Activated naive CD4-positive, alpha-beta T cell treated with anti-CD3 and anti-CD28 coated beads for 36 hours (primary cell): ENCODE results near the gene DNLZ. TPM values are rescaled to one million over a fixed set of nuclear protein-coding genes. Genes with fewer than 3 reads are reported as not detected.

Experiments
- CTCF ChIA-PET: fragments of 350-600 bp; sonication (Branson Sonifier 250); formaldehyde crosslinking; loops from one replicate; lab custom pipeline; 2021; ENCODE audit warnings: antibody characterized with exemption; lab: Charles Lee
- DNase-seq: peaks from one replicate; pipeline ENCODE4 v3.0.0-alpha.2; 2020
- H3K27ac Mint-ChIP-seq: one replicate; pipeline ENCODE4 v1.8.0; 2021; ENCODE audit warnings: mild to moderate bottlenecking, mixed read lengths
- H3K27me3 Mint-ChIP-seq: one replicate; pipeline ENCODE4 v1.8.0; 2021; ENCODE audit warnings: low read depth, mixed read lengths
- H3K36me3 Mint-ChIP-seq: one replicate; pipeline ENCODE4 v1.8.0; 2021; ENCODE audit warnings: low read depth, mixed read lengths
- H3K4me1 Mint-ChIP-seq: one replicate; pipeline ENCODE4 v1.8.0; 2021; ENCODE audit warnings: low read depth, mixed read lengths
- H3K4me3 Mint-ChIP-seq: one replicate; pipeline ENCODE4 v1.8.0; 2021; ENCODE audit warnings: mild to moderate bottlenecking, moderate library complexity, mixed read lengths
- H3K9me3 Mint-ChIP-seq: one replicate; pipeline ENCODE4 v1.8.0; 2021; ENCODE audit warnings: mixed read lengths
- intact Hi-C: fragments of 100-400 bp; cut with micrococcal nuclease; formaldehyde crosslinking; loops from one replicate; pipeline ENCODE4 v1.15.1; 2023
- total RNA-seq, 2 experiments: library from RNA; stranded (reverse); gene quantifications; one replicate each; pipeline ENCODE4 v1.2.3, GENCODE V29; 2021

The DNLZ gene
- total RNA-seq, 2 experiments from 2014 or later: 9.9 to 12.0 TPM

DNA sequence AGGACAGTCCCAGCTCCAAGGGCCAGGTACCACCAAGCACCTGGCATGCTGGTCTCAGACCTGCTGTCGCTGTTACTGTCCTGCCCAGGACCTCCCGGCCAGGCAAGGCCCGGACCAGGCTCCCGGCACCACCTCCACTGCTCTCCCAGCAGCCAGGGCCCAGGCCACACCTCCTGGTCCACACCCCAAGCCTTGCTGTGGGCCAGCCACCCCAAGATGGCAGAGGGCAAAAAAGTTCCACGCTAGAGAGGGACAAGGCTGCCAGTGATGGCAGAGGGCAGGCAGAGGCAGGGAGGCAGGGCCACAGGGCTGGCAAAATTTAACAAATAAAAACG is 1.1 kb downstream of the DNLZ start:
- H3K4me3 Mint-ChIP-seq: peak overlapping the region; percentile 84
- CTCF ChIA-PET: interaction anchor here (0.7 to 1.4 kb wide), 5 partner anchors 18 to 186 kb away, joined by 3 to 6 read pairs (median 3); no protein-coding TSS in a partner anchor
- H3K27ac Mint-ChIP-seq: peak overlapping the region; percentile 21
- no peak for DNase-seq
- H3K36me3 Mint-ChIP-seq: no peaks in the 10 kb centered on the region
- H3K27me3 Mint-ChIP-seq: no peaks in the 10 kb centered on the region
- H3K4me1 Mint-ChIP-seq: peaks cover 5% of the 10 kb centered on the region
- intact Hi-C loops: loop anchor here (2.0 kb wide), 2 partner anchors 182 to 456 kb away; partner anchors contain the start of gene CAMSAP1
- no peaks in the 10 kb centered on the region for H3K9me3 Mint-ChIP-seq

DNA sequence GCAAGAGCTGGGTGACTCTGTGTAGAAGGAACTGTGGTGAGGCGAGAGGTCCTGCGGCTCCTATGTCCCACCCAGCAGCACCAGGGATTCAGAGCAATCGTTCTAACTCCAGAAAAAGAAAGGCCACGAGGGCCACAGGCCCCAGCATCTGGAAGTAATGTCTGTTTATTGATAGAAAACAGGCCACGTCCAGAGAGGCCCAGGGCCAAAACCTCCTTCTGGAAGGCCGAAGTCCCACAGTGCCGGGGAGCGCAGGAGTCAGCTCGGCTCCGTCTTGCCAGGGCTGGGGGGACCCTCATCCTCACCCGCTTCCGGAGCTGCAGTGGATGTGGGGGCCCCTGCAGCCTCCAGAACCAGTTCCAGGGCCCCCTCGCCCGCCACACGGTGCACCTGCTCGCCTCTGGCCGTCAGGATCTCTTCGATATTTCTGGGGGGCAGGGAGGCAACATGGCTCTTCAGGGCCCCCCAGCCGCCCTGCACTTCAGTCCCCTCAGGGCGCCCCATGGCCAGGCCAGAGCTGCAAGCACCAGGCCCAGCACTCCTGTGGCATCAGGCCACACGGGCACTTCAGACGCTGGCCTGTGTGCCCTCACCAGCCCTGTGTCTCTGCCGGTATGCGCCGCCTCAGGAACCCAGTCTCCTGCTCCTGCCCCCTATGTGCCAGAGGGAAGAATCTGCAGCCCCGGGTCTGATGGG is 1.6 kb downstream of the DNLZ start:
- Mint-ChIP-seq H3K4me3 (no peak overlapping the region), H3K27ac (no peak overlapping the region)
- intact Hi-C loops: loop anchor here (2.0 kb wide), 2 partner anchors 183 to 455 kb away; partner anchors contain the start of gene CAMSAP1

DNA sequence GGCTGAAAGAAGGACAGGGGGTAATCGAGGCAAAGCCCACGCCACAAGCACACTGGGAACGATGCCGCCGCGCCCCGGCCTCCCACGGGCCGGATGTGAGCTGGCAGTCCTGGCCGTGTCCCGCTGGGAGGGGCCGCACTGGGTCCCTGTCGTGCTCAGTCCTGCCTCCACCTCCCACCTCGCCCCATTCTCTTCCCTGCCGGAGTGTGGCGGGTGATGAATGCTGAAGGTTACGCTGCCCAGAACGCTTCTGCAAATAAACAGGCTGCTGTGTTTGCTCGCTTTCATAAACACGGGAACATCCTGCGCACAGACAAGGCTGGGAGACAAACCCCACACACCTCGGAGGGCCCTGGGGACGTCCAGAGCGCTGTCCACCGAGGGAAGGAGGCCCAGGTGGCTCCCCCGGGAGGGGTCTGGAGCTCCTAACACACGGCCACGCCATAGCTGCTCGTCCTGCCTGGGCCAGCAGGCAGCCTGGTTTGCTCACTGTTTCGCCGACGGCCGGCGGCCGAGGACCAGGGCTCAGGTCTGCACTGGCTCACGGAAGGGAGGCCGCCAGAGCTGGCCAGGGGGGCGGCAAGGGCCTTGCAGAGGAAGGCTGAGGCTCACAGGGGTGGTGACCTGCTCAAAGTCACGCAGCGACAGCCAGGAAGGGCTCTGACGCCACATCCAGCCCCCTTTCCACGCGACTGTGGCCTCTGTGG is 2.3 kb downstream of the DNLZ start:
- no peak overlapping the region for H3K27ac Mint-ChIP-seq
- DNase-seq: no peak
- H3K4me1 Mint-ChIP-seq: peaks cover 5% of the 10 kb centered on the region
- H3K27me3 Mint-ChIP-seq: no peaks in the 10 kb centered on the region
- H3K36me3 Mint-ChIP-seq: no peaks in the 10 kb centered on the region
- intact Hi-C loops: no loop called here
- H3K4me3 Mint-ChIP-seq: no peak overlapping the region
- no peaks in the 10 kb centered on the region for H3K9me3 Mint-ChIP-seq
- CTCF ChIA-PET: no interaction called here

More for the DNA sequence above, 1.6 kb downstream of the DNLZ start:
- no peaks in the 10 kb centered on the region for H3K9me3 Mint-ChIP-seq
- H3K4me1 Mint-ChIP-seq: peaks cover 5% of the 10 kb centered on the region
- CTCF ChIA-PET: interaction anchor here (1.1 kb wide), 1 partner anchor 23 kb away, joined by 3 read pairs; no protein-coding TSS in a partner anchor
- no peak for DNase-seq
- no peaks in the 10 kb centered on the region for H3K36me3 Mint-ChIP-seq
- H3K27me3 Mint-ChIP-seq: no peaks in the 10 kb centered on the region

DNA sequence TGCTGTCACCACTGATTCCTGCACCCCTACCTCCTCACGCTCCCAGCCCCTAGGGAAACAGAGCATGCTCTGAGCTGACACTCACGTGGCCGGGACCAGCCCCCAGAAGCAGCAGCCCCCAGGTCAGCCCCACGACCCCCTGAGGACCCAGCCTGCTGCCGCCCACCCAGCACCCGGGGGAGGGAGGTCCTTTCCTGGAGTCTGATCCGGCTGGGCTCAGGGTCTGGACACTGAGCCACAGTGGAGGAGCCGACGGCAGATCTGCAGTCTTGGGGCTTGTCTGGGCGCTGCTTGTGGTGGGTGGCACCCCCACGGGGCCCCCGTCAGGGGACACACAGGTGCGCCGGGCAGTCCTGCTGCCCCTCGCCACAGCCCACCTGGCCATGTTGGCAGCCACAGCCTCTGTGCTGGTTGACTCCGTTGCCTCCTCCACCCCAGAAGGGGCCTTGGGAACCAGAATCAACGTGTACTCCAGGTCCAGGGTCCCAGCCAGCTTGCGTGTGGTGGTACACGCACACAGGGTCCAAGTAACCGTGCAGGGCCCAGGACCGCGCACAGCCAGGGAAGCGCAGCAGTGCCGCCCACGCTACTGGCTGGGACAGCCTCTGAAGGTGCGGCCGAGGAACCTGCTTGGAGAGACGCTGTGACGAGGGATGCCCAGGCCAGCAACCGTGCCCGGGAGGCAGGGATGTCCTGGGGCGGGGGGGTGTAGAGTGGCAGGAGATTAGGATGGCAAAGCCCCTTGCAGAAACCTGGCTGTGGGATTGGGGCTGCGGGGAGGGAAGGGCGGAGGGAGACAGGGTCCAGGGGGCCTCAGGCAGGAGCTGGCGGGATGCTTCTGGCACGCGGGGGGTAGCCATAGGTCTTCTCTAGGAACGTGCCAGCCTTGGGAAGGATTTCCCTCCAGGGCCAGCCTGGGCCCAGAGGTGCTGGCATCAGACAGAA is 3.5 kb downstream of the DNLZ start:
- H3K27me3 Mint-ChIP-seq: no peaks in the 10 kb centered on the region
- DNase-seq: no peak
- no peaks in the 10 kb centered on the region for H3K36me3 Mint-ChIP-seq
- CTCF ChIA-PET: no interaction called here
- intact Hi-C loops: no loop called here
- peaks cover 5% of the 10 kb centered on the region for H3K4me1 Mint-ChIP-seq
- no peaks in the 10 kb centered on the region for H3K9me3 Mint-ChIP-seq
- H3K4me3 Mint-ChIP-seq: no peak overlapping the region
- H3K27ac Mint-ChIP-seq: no peak overlapping the region

DNA sequence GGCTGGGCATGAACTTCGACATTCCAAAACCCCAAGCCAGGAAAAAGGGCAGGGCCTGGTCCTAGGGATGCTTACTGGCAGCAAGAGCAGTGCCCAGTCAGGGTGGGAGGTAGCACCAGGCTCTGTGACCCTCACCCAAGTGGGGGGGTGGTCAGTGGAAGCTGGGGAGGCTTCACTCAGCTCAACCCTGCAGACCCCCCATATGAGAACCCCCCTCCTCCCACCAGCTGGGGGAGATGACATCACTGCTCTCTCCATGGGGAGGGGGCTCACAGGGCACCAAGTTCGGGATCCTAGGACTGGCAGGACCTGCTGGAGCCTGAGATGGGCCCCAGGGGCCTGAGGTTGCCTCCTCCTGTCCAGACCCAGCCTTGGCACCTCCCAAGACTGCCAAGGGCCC is 4.7 kb downstream of the DNLZ start:
- CTCF ChIA-PET: no interaction called here
- intact Hi-C loops: no loop called here

DNA sequence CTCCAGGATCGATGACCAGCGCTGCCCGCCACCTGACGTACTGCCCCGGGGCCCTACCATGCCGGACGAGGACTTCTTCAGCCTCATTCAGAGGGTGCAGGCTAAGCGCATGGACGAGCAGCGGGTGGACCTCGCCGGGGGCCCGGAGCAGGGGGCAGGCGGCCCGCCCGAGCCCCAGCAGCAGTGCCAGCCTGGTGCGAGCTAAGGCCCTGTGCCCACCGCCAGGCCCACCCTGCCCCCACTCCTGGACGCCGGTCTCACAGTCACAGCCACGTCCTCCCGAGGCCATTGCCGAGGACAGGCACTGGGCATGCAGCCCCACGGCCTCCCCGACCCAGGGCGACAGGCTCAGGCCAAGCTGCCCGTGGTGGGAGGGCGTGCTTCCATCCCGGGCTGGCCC is 5.5 kb downstream of the DNLZ start:
- CTCF ChIA-PET: no interaction called here
- Mint-ChIP-seq H3K27me3 (no peaks in the 10 kb centered on the region), H3K4me1 (peaks cover 4% of the 10 kb centered on the region), H3K36me3 (no peaks in the 10 kb centered on the region), H3K4me3 (no peak overlapping the region), H3K9me3 (no peaks in the 10 kb centered on the region), H3K27ac (no peak overlapping the region)
- no peak for DNase-seq
- intact Hi-C loops: no loop called here

More for the DNA sequence above, 4.7 kb downstream of the DNLZ start:
- H3K9me3 Mint-ChIP-seq: no peaks in the 10 kb centered on the region
- no peak for DNase-seq
- peaks cover 4% of the 10 kb centered on the region for H3K4me1 Mint-ChIP-seq
- no peak overlapping the region for H3K27ac Mint-ChIP-seq
- no peak overlapping the region for H3K4me3 Mint-ChIP-seq
- H3K27me3 Mint-ChIP-seq: no peaks in the 10 kb centered on the region
- no peaks in the 10 kb centered on the region for H3K36me3 Mint-ChIP-seq

DNA sequence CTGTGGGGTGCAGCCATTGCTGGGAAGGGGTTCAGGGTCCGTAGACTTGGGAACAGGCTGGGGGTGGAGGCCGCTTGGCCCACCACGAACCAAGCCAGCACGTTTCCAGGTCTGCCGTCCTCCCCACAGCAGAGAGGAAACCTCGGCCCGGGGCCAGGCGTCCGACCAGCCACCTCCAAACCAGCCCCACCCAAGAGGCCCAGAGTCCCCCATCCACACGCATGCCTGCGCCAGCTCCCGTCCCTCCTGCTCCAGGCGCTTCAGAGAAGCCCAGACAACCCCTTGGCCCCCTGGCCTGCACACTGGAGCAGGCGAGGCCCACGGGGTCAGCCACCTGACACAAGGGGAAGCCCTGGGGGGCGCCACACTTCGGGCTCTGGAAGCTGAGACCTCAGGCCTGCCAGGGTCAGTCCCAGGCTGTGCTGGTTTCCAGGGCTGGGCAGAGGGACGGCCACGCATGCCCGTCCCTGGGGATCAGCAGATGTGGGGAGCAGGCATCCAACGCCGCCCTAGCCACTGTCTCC is 6.3 kb downstream of the DNLZ start:
- CTCF ChIA-PET: no interaction called here

DNA sequence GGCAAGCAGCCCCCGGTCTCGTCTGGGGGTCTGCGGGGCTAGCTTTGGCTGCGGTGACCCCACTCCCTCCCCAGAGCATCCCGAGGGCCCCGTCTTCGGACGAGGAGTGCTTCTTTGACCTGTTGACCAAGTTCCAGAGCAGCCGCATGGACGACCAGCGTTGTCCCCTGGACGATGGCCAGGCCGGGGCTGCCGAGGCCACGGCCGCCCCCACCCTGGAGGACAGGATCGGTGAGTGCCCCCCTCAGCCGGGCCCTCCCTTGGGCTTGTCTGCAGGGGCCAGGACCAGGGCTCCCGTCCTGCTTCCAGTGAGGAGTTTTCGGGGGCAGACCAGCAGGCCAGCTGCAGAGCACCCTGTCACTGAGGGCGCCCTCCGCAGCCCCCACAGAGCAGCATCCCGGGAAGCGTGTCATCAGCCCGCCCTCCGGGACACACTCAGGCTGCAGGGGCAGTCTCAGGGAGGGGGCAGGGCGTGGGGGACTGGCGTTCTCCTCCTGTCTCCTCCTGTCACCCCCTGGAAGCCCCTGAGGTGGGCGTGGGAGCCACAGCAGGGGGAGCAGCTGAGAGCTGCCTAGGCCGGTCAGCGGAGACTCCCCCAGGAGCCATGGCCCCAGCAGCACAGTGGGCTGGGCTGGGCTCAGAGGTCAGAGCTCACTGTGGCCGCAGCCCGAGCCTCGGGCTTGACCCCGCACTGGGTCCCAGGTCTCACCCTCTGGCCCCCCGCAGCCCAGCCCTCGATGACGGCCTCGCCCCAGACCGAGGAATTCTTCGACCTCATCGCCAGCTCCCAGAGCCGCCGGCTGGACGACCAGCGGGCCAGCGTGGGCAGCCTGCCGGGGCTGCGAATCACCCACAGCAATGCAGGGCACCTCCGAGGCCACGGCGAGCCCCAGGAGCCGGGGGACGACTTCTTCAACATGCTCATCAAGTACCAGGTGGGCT is 7.7 kb downstream of the DNLZ start:
- CTCF ChIA-PET: no interaction called here
- H3K4me1 Mint-ChIP-seq: no peaks in the 10 kb centered on the region
- no peak overlapping the region for H3K27ac Mint-ChIP-seq
- H3K27me3 Mint-ChIP-seq: no peaks in the 10 kb centered on the region
- H3K9me3 Mint-ChIP-seq: no peaks in the 10 kb centered on the region
- no peak for DNase-seq
- intact Hi-C loops: no loop called here
- no peak overlapping the region for H3K4me3 Mint-ChIP-seq
- H3K36me3 Mint-ChIP-seq: no peaks in the 10 kb centered on the region

More for the DNA sequence above, 6.3 kb downstream of the DNLZ start:
- Mint-ChIP-seq H3K4me3 (no peak overlapping the region), H3K27me3 (no peaks in the 10 kb centered on the region), H3K9me3 (no peaks in the 10 kb centered on the region), H3K4me1 (no peaks in the 10 kb centered on the region), H3K27ac (no peak overlapping the region), H3K36me3 (no peaks in the 10 kb centered on the region)
- intact Hi-C loops: no loop called here
- no peak for DNase-seq

DNA sequence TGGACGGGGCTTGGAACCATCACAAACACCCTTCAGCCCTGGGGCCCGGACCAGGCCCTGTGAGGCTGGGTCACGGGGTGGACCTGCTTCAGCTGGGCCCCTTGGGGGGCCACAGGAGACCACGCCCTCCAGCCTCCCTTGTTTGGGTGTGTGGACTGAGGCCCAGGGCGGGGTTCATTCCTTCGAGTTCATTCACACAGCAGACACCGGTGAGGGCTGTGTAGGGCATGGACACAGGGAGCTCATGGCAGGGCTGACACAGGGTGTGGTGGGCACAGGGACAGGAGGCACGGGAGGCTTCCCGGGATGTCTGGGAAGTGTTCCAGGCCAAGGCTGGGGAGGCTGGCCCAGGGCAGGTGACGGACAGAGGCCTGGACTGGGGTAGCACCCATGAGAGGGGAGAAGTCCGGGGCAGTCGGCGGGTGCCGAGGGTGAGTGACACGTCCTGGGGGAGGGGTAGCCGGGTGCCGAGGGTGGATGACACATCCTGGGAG is 8.9 kb downstream of the DNLZ start:
- no peak for DNase-seq
- Mint-ChIP-seq H3K9me3 (no peaks in the 10 kb centered on the region), H3K27me3 (no peaks in the 10 kb centered on the region), H3K36me3 (no peaks in the 10 kb centered on the region), H3K4me3 (no peak overlapping the region), H3K4me1 (no peaks in the 10 kb centered on the region), H3K27ac (no peak overlapping the region)
- CTCF ChIA-PET: no interaction called here
- intact Hi-C loops: no loop called here

DNA sequence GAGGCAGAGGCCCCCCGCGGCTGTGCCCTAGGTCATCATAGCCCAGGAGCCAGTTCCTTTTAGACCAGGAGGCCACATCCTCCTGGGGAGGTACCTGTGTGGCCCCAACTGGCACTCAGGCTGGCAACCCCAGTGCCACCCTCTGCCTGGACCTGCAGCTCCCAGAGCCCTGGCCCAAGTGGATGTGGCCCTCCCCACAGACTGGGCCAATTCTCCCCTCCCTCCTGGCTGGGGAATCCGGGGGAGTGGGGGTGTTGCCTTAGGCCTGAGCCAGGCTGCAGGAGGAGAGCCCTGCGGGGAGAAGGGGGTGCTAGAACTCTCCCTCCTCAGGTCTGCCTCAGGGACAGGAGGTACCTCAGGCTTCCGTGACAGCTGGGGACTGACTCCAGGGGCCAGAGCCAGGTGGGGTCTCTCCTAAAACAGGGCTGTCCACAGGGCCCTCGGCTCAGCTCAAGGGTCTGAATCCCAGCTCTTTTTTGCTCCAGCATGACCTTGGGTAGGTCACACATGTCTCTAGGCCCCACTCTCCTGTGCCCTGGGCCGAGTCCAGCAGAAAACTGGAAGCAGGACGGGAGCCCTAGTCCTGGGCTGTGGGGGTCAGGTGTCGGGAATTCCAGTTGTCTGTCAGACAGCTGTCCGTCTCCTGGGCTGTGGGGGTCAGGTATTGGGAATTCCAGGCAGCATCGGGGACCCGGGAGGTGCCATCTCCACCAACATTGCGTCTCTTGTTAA is 9.6 kb downstream of the DNLZ start:
- Mint-ChIP-seq H3K27me3 (no peaks in the 10 kb centered on the region), H3K27ac (no peak overlapping the region), H3K4me1 (no peaks in the 10 kb centered on the region), H3K9me3 (no peaks in the 10 kb centered on the region), H3K4me3 (no peak overlapping the region), H3K36me3 (no peaks in the 10 kb centered on the region)
- no peak for DNase-seq
- intact Hi-C loops: no loop called here
- CTCF ChIA-PET: no interaction called here

DNA sequence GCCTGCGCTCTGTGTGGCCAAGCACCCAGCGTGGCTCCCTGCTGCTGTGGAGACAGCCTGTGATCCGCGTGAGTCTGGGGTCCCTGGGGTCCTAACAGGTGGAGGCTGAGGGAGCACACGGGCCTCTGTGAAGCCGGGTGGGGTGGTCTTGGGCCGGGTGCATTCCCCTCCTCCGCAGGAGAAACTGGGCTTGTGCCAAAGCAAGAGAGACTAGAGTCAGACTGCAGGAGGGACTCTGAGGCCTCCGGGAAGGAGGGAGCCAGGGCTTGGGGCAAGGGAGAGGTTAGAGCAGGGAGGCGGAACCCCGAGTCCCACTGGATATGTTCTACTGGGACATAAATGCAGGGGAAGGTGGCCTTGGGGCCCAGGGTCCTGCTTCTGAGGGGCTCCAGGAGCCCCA is 10.5 kb downstream of the DNLZ start:
- intact Hi-C loops: no loop called here
- Mint-ChIP-seq H3K9me3 (no peaks in the 10 kb centered on the region), H3K36me3 (no peaks in the 10 kb centered on the region), H3K27ac (no peak overlapping the region), H3K4me3 (no peak overlapping the region), H3K4me1 (no peaks in the 10 kb centered on the region), H3K27me3 (no peaks in the 10 kb centered on the region)
- CTCF ChIA-PET: no interaction called here
- no peak for DNase-seq
